H1 (cell line): Measurements from ENCODE around the gene BABAM1. TPM values are rescaled to one million over a fixed set of nuclear protein-coding genes. Genes with fewer than 3 reads are reported as not detected.

Source experiments
- CTCF ChIA-PET: fragments of 300-600 bp; sonication (Branson Sonifier 250); formaldehyde crosslinking; loops from one replicate; lab custom pipeline; 2021; ENCODE audit not compliant: partially characterized antibody; lab: Charles Lee
- POLR2A ChIA-PET: fragments of 300-600 bp; sonication (Branson Sonifier 250); formaldehyde crosslinking; loops from one replicate; lab custom pipeline; 2021; ENCODE audit warnings: inconsistent platforms; ENCODE audit not compliant: partially characterized antibody; lab: Charles Lee
- DNase-seq, 2 experiments: peaks; one replicate each; pipeline versions ENCODE4 v3.0.0 to v3.0.0-alpha.2; 2010 to 2022; ENCODE audit warnings: low spot score in 2 of 2, low read depth in 1 of 2, mixed read lengths in 1 of 2
- FAIRE-seq: peaks from 2 replicates; lab custom pipeline; 2011; peaks lifted over from hg19 to GRCh38; lab: Jason Lieb, UNC
- H2AFZ ChIP-seq: 2 replicates; pipeline ENCODE4 v1.8.1; 2012; ENCODE audit warnings: low read length, inconsistent platforms
- H2AK5ac ChIP-seq: 2 replicates; pipeline ENCODE4 v1.6.1; 2013; ENCODE audit warnings: low read depth, low read length
- H2BK120ac ChIP-seq: replicated peaks from 2 replicates; pipeline ENCODE3; 2013; ENCODE audit warnings: low read depth, low read length, inconsistent platforms
- H2BK12ac ChIP-seq: 2 replicates; pipeline ENCODE4 v1.6.1; 2013; ENCODE audit warnings: low read depth, low read length
- H2BK15ac ChIP-seq: 2 replicates; pipeline ENCODE4 v1.6.1; 2013; ENCODE audit warnings: low read length
- H2BK20ac ChIP-seq: 2 replicates; pipeline ENCODE4 v1.6.1; 2013; ENCODE audit warnings: low read length
- H2BK5ac ChIP-seq: 2 replicates; pipeline ENCODE4 v1.6.1; 2013; ENCODE audit warnings: low read depth, low read length
- H3K14ac ChIP-seq: 2 replicates; pipeline ENCODE4 v1.6.1; 2013; ENCODE audit warnings: inconsistent platforms; ENCODE audit not compliant: insufficient read length
- H3K18ac ChIP-seq: 2 replicates; pipeline ENCODE4 v1.6.1; 2013; ENCODE audit warnings: low read length; ENCODE audit errors: extremely low read depth
- H3K23ac ChIP-seq: 2 replicates; pipeline ENCODE4 v1.6.1; 2013; ENCODE audit warnings: inconsistent platforms; ENCODE audit not compliant: insufficient read length
- H3K23me2 ChIP-seq: 2 replicates; pipeline ENCODE4 v1.6.1; 2013; ENCODE audit warnings: low read depth, low read length
- H3K27ac ChIP-seq: 2 replicates; pipeline ENCODE4 v1.6.1; 2011; ENCODE audit warnings: low read depth, low read length, inconsistent platforms
- H3K27me3 ChIP-seq, 4 experiments: replicated peaks in 1 of 4; 1 replicate in 1 of 4; 2 replicates in 3 of 4; pipeline versions ENCODE4 v1.6.1 to v1.8.1; 2011 to 2013; ENCODE audit warnings: low read length in 3 of 4, mild to moderate bottlenecking in 3 of 4, inconsistent platforms in 2 of 4, mixed read lengths in 2 of 4, moderate library complexity in 1 of 4; ENCODE audit not compliant: control insufficient read depth in 3 of 4, insufficient read depth in 3 of 4; ENCODE audit errors: extremely low read depth in 1 of 4
- H3K36me3 ChIP-seq, 4 experiments: 2 replicates each; pipeline versions ENCODE4 v1.6.1 to v1.8.1; 2011 to 2013; ENCODE audit warnings: mild to moderate bottlenecking in 4 of 4, low read length in 3 of 4, moderate library complexity in 2 of 4, control low read depth in 1 of 4, inconsistent platforms in 1 of 4; ENCODE audit not compliant: insufficient read depth in 4 of 4, control insufficient read depth in 2 of 4
- H3K4ac ChIP-seq: replicated peaks from 2 replicates; pipeline ENCODE3; 2013; ENCODE audit warnings: low read length, low read depth, mixed read lengths, inconsistent platforms; ENCODE audit not compliant: insufficient read length
- H3K4me1 ChIP-seq, 4 experiments: replicated peaks in 1 of 4; 1 replicate in 1 of 4; 2 replicates in 3 of 4; pipeline versions ENCODE4 v1.6.1 to v1.8.1; 2011 to 2013; ENCODE audit warnings: low read length in 3 of 4, inconsistent platforms in 2 of 4, mixed read lengths in 1 of 4; ENCODE audit not compliant: insufficient read depth in 4 of 4, control insufficient read depth in 3 of 4
- H3K4me2 ChIP-seq, 2 experiments: 2 replicates each; pipeline versions ENCODE4 v1.6.1 to v1.8.1; 2011 to 2013; ENCODE audit warnings: low read depth in 2 of 2, low read length in 2 of 2, control low read depth in 1 of 2, inconsistent platforms in 1 of 2, mild to moderate bottlenecking in 1 of 2; ENCODE audit not compliant: insufficient read depth in 1 of 2
- H3K4me3 ChIP-seq, 4 experiments: fragments of 200-600, 300-600 bp in 1 of 4; sonication (generic), shearing (Covaris generic), sonication (Bioruptor Twin) in 1 of 4; 2 replicates each; pipeline versions ENCODE4 v1.5.1 to v1.8.1; 2011 to 2016; ENCODE audit warnings: low read length in 4 of 4, low read depth in 3 of 4, control low read depth in 2 of 4, inconsistent platforms in 2 of 4, mild to moderate bottlenecking in 2 of 4, mixed read lengths in 1 of 4, moderate library complexity in 1 of 4; ENCODE audit not compliant: insufficient read depth in 2 of 4; ENCODE audit errors: extremely low read depth in 1 of 4
- H3K56ac ChIP-seq: replicated peaks from 2 replicates; pipeline ENCODE3; 2013; ENCODE audit warnings: low read depth, mild to moderate bottlenecking, mixed read lengths, low read length, inconsistent platforms; ENCODE audit not compliant: insufficient read length
- H3K79me1 ChIP-seq: 2 replicates; pipeline ENCODE4 v1.6.1; 2013; ENCODE audit warnings: low read depth, low read length, control low read depth
- H3K79me2 ChIP-seq, 2 experiments: 2 replicates each; pipeline versions ENCODE4 v1.6.1 to v1.8.1; 2012 to 2013; ENCODE audit warnings: low read length in 2 of 2, mild to moderate bottlenecking in 2 of 2, inconsistent platforms in 1 of 2; ENCODE audit not compliant: insufficient read depth in 2 of 2, control insufficient read depth in 1 of 2
- H3K9ac ChIP-seq, 4 experiments: replicated peaks in 1 of 4; 1 replicate in 1 of 4; 2 replicates in 3 of 4; pipeline versions ENCODE4 v1.6.1 to v1.8.1; 2011 to 2013; ENCODE audit warnings: low read depth in 3 of 4, low read length in 3 of 4, control low read depth in 2 of 4, mild to moderate bottlenecking in 2 of 4, moderate library complexity in 2 of 4, inconsistent platforms in 1 of 4; ENCODE audit errors: extremely low read depth in 1 of 4
- H3K9me3 ChIP-seq, 2 experiments: 2 replicates each; pipeline versions ENCODE4 v1.6.1 to v1.8.1; 2012 to 2013; ENCODE audit warnings: mild to moderate bottlenecking in 2 of 2, moderate library complexity in 2 of 2, control low read depth in 1 of 2, inconsistent platforms in 1 of 2, low read depth in 1 of 2, low read length in 1 of 2, mixed read lengths in 1 of 2; ENCODE audit not compliant: insufficient read depth in 2 of 2
- H4K20me1 ChIP-seq, 2 experiments: replicated peaks in 1 of 2; 2 replicates each; pipeline versions ENCODE3 to v1.8.1; 2011 to 2013; ENCODE audit warnings: inconsistent platforms in 2 of 2, low read length in 2 of 2, mild to moderate bottlenecking in 1 of 2; ENCODE audit not compliant: insufficient read depth in 2 of 2, control insufficient read depth in 1 of 2
- H4K5ac ChIP-seq: 2 replicates; pipeline ENCODE4 v1.6.1; 2013; ENCODE audit warnings: low read length, low read depth, mixed read lengths, inconsistent platforms; ENCODE audit not compliant: insufficient read length
- H4K8ac ChIP-seq: 2 replicates; pipeline ENCODE4 v1.8.0; 2013; ENCODE audit warnings: mild to moderate bottlenecking, moderate library complexity, low read length, inconsistent platforms; ENCODE audit not compliant: insufficient read depth; ENCODE audit errors: extremely low read depth
- H4K91ac ChIP-seq: replicated peaks from 2 replicates; pipeline ENCODE3; 2013; ENCODE audit warnings: low read length, mixed read lengths, inconsistent platforms; ENCODE audit not compliant: insufficient read length
- ASH2L ChIP-seq: fragments of 200-600, 300-600 bp; sonication (generic); IDR thresholded peaks from one replicate; pipeline ENCODE4 v1.7.1; 2017; ENCODE audit warnings: low read length
- ATF2 ChIP-seq: IDR thresholded peaks from 2 replicates; pipeline ENCODE4 v1.6.1; 2012; ENCODE audit warnings: low read length, inconsistent platforms
- CTCF ChIP-seq, 3 experiments: IDR thresholded peaks; 1 replicate in 2 of 3; 2 replicates in 1 of 3; pipeline versions ENCODE4 v1.5.1 to v1.6.1; 2011; ENCODE audit warnings: low read length in 3 of 3, mild to moderate bottlenecking in 3 of 3, inconsistent platforms in 2 of 3, low read depth in 1 of 3, moderate library complexity in 1 of 3; ENCODE audit not compliant: insufficient read depth in 1 of 3; ENCODE audit errors: control extremely low read depth in 1 of 3
- E2F6 ChIP-seq: IDR thresholded peaks from 2 replicates; pipeline ENCODE4 v1.6.1; 2012; ENCODE audit warnings: inconsistent platforms
- GABPA ChIP-seq: IDR thresholded peaks from 2 replicates; pipeline ENCODE4 v1.6.1; 2011; ENCODE audit warnings: mild to moderate bottlenecking, low read length, moderate library complexity, borderline replicate concordance; ENCODE audit not compliant: insufficient read depth
- NRF1 ChIP-seq: IDR thresholded peaks from 2 replicates; pipeline ENCODE4 v1.6.1; 2011; ENCODE audit warnings: mild to moderate bottlenecking, low read depth, low read length, improper control_type of control experiment
- PHF8 ChIP-seq: fragments of 200-600 bp; sonication (generic); conservative IDR thresholded peaks from 2 replicates; pipeline ENCODE4 v1.7.1; 2012; ENCODE audit warnings: low read depth, mild to moderate bottlenecking, inconsistent platforms, low read length, moderate library complexity
- SRF ChIP-seq: IDR thresholded peaks from 2 replicates; pipeline ENCODE4 v1.6.1; 2011; ENCODE audit warnings: mild to moderate bottlenecking, low read depth, low read length, moderate library complexity
- WGBS, 2 experiments: shearing (Covaris generic) in 1 of 2; methylation state at CpG; one replicate each; pipeline versions ENCODE4 v1.1.6 to v1.1.7; 2013 to 2015; ENCODE audit warnings: low lambda C conversion rate in 2 of 2, mixed read lengths in 2 of 2, inconsistent platforms in 1 of 2, low coverage in 1 of 2, missing lambda C conversion rate in 1 of 2; ENCODE audit not compliant: insufficient replicate concordance in 2 of 2, insufficient coverage in 1 of 2, insufficient read length in 1 of 2; ENCODE audit errors: extremely low coverage in 1 of 2, missing lambda C conversion rate in 1 of 2; 5-methylcytosine and 5-hydroxymethylcytosine counted together
- polyA plus RNA-seq, 7 experiments: library from polyadenylated mRNA; depleted of rRNA in 3 of 7; stranded (reverse) in 5 of 7; unstranded in 2 of 7; fragments of >200 nt in 5 of 7; fragments of 200-250 nt in 2 of 7; gene quantifications; 1 replicate in 5 of 7; 2 replicates in 1 of 7; 4 replicates in 1 of 7; pipeline versions ENCODE4 v1.2.1 to v1.2.3, GENCODE V29; 2011 to 2013; ENCODE audit warnings: missing spikeins in 2 of 7, mixed read lengths in 2 of 7
- total RNA-seq: library from RNA; stranded (reverse); fragmentation: NEBNext Ultra II Directional; extraction: Animal tissue kit (Norgen Biotek cat#: 25700); gene quantifications from 2 replicates; pipeline ENCODE4 v1.2.1, GENCODE V29; 2021

BABAM1 gene
- total and polyA plus RNA-seq, 2 of the 8 experiments (the other 6 are each of a cell fraction or from before 2014, with no cell fraction given) = 127 to 133 TPM

- Histone ChIP-seq H3K56ac (no peak overlapping the region), H2BK20ac (no peak overlapping the region), H2BK15ac (no peak overlapping the region), H4K20me1 (peaks cover 0 to 3% of the 10 kb centered on the region in 2 experiments), H4K8ac (no peak overlapping the region), H3K36me3 (peaks cover 2 to 38% (median 15%) of the 10 kb centered on the region in 4 experiments; a peak in 5 of 8 replicates), H3K9ac (no peak overlapping the region), H3K27ac (no peak overlapping the region), H2BK12ac (no peak overlapping the region), H3K4me3 (no peak overlapping the region), H3K4me1 (peaks cover 0 to 12% (median 7%) of the 10 kb centered on the region in 4 experiments; a peak in 4 of 7 replicates), H3K27me3 (no peaks in the 10 kb centered on the region), H2BK5ac (peak overlapping the region; percentile 79), H3K4me2 (no peak overlapping the region), H4K91ac (no peak overlapping the region), H3K79me2 (no peaks in the 10 kb centered on the region), H3K23me2 (peaks cover 1% of the 10 kb centered on the region; the same call in 1 of the 2 replicates), H2AFZ (no peak overlapping the region), H3K23ac (no peak overlapping the region), H3K9me3 (no peaks in the 10 kb centered on the region), H2AK5ac (no peak overlapping the region), H3K14ac (no peak overlapping the region), H3K18ac (no peak overlapping the region), H3K79me1 (no peaks in the 10 kb centered on the region; the same call in 1 of the 2 replicates), H3K4ac (no peak overlapping the region), H2BK120ac (no peak overlapping the region), H4K5ac (no peak overlapping the region)
- ChIA-PET POLR2A (interaction anchor here (0.6 to 17.1 kb wide), 3 partner anchors 12 to 39 kb away, joined by 3 to 329 read pairs (median 100); partner anchors contain the start of genes ABHD8, ANO8, DDA1 and GTPBP3), CTCF (interaction anchor here (1.2 kb wide), 1 partner anchor 10 kb away, joined by 4 read pairs; no protein-coding TSS in a partner anchor)
- FAIRE-seq (no peak), DNase-seq (no peak)
- WGBS, 2 experiments = 84% methylated on average over 9 of the region's 10 CpGs; no CpG with 5 or more reads in 1 of the 2 experiments
- TF ChIP-seq PHF8 (no peak), ASH2L (no peak), GABPA (no peak), NRF1 (no peak), SRF (no peak), CTCF (IDR thresholded peaks at IDR 0.05; ENCODE audit: control extremely low read depth in 1 of 3, insufficient read depth in 1 of 3, low read depth in 1 of 3, low read length in 3 of 3) (no peak), E2F6 (no peak), ATF2 (no peak)
These were observed 55.6 kb downstream of the BABAM1 start for GRCh38 chr19:17322854-17323253.
